Uterus (tissue), 4 donors: ENCODE measurements around the gene COL27A1. TPM values are rescaled to one million over a fixed set of nuclear protein-coding genes. Genes with fewer than 3 reads are reported as not detected.

Source experiments
- DNase-seq, 2 donors: peaks; one replicate each; pipeline ENCODE4 v3.0.0-alpha.2; 2019 to 2020
- H3K27ac ChIP-seq, 2 donors: fragments of 200-600 bp; sonication (generic); 1 replicate in 1 of 2; 2 replicates in 1 of 2; pipeline ENCODE4 v1.5.1; 2016 to 2018
- H3K27me3 ChIP-seq, 2 donors: fragments of 200-600 bp; sonication (generic); one replicate each; pipeline ENCODE4 v1.5.1; 2018 to 2019; ENCODE audit warnings: control low read depth in 1 of 2
- H3K36me3 ChIP-seq, 2 donors: fragments of 200-600 bp; sonication (generic); one replicate each; pipeline ENCODE4 v1.5.1; 2019; ENCODE audit warnings: control low read depth in 1 of 2
- H3K4me1 ChIP-seq, 2 donors: fragments of 200-600 bp; sonication (generic); one replicate each; pipeline ENCODE4 v1.5.1; 2018 to 2019; ENCODE audit warnings: control low read depth in 1 of 2
- H3K4me3 ChIP-seq, 2 donors: fragments of 200-600 bp; sonication (generic); 1 replicate in 1 of 2; 2 replicates in 1 of 2; pipeline ENCODE4 v1.5.1; 2018 to 2019; ENCODE audit warnings: mild to moderate bottlenecking in 1 of 2
- H3K9me3 ChIP-seq, 2 donors: fragments of 200-600 bp; sonication (generic); one replicate each; pipeline ENCODE4 v1.5.1; 2019; ENCODE audit warnings: control low read depth in 1 of 2
- POLR2A ChIP-seq, 2 donors: fragments of 450-650 bp; IDR thresholded peaks; one replicate each; pipeline ENCODE4 v1.6.1; 2016; ENCODE audit warnings: antibody characterized with exemption in 2 of 2, mild to moderate bottlenecking in 1 of 2, moderate library complexity in 1 of 2
- intact Hi-C: fragments of 100-400 bp; cut with DNase I; formaldehyde crosslinking; loops from one replicate; pipeline ENCODE4 v1.15.1; 2023; ENCODE audit warnings: low total_unique reads
- total RNA-seq, 4 donors: library from RNA; depleted of rRNA in 3 of 4; stranded (reverse); fragments of >200 nt in 3 of 4; gene quantifications; one replicate each; pipeline versions ENCODE4 v1.1.0 to v1.2.4, GENCODE V29; 2014 to 2023
- TF ChIP-seq, protein P1 (sequence below), 4 experiments: fragments of 200-600 bp in 2 of 4; fragments of 450-650 bp in 2 of 4; sonication (generic) in 2 of 4; IDR thresholded peaks; one replicate each; pipeline ENCODE4 v1.5.1; 2016 to 2019; ENCODE audit warnings: antibody characterized with exemption in 4 of 4, mild to moderate bottlenecking in 2 of 4, moderate library complexity in 1 of 4
- donor health status: DM: yes; HTN: yes; CAD: no.

The COL27A1 gene
- total RNA-seq, 4 donors from 2014 or later, result 7.9 to 52.9 (median 43.3) TPM

DNA sequence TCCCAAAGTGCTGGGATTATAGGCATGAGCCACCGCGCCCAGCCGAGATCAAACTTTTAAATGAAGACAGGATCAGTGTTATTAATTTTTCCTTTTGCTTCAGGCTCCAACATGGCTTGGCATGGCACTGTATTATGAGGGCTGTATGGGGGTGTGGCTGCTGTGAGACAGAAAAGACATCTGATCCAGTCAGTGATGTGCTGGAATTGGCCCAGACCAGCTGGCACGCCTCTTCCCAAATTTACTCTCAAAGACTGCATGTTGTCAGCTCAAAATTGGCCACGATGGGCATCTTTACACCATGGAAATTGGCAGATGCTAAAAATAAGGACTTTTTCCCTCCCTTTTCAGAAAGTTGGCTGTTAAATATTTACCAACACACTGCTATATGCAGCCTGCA, 12.1 kb upstream of the COL27A1 start:
- no peak for DNase-seq
- TF ChIP-seq POLR2A (IDR thresholded peaks at IDR 0.05), result no peak
- TF ChIP-seq, protein P1, sequence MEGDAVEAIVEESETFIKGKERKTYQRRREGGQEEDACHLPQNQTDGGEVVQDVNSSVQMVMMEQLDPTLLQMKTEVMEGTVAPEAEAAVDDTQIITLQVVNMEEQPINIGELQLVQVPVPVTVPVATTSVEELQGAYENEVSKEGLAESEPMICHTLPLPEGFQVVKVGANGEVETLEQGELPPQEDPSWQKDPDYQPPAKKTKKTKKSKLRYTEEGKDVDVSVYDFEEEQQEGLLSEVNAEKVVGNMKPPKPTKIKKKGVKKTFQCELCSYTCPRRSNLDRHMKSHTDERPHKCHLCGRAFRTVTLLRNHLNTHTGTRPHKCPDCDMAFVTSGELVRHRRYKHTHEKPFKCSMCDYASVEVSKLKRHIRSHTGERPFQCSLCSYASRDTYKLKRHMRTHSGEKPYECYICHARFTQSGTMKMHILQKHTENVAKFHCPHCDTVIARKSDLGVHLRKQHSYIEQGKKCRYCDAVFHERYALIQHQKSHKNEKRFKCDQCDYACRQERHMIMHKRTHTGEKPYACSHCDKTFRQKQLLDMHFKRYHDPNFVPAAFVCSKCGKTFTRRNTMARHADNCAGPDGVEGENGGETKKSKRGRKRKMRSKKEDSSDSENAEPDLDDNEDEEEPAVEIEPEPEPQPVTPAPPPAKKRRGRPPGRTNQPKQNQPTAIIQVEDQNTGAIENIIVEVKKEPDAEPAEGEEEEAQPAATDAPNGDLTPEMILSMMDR (IDR thresholded peaks at IDR 0.05), result no peak
- Histone ChIP-seq H3K27me3 (no peaks in the 10 kb centered on the region), H3K36me3 (no peaks in the 10 kb centered on the region), H3K4me3 (no peak overlapping the region), H3K9me3 (no peaks in the 10 kb centered on the region), H3K27ac (no peak overlapping the region), H3K4me1 (peaks cover 0 to 9% of the 10 kb centered on the region in 2 donors)
- intact Hi-C loops, result no loop called here

DNA sequence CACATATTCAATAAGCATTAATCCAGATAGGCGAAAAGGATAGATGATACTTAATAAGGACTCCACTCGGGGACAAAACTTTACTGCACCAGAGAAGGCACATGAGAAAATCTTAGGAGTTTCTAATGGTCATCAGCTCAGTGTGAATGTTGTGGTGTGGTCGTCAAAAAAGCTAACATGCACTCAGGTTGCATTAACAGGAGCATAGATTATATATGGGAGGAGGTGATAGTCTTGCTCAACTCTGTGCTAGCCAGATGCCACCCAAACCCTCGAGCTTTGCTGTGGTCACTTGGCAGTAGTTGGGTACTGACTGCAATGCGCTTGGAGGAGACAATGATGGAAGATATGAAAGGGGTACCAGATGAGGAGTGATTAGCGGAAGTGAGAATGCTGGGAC, 8.6 kb upstream of the COL27A1 start:
- Histone ChIP-seq H3K4me3 (no peak overlapping the region), H3K4me1 (no peaks in the 10 kb centered on the region), H3K27ac (no peak overlapping the region), H3K36me3 (no peaks in the 10 kb centered on the region), H3K9me3 (no peaks in the 10 kb centered on the region), H3K27me3 (no peaks in the 10 kb centered on the region)
- no peak for DNase-seq
- no peak for TF ChIP-seq POLR2A (IDR thresholded peaks at IDR 0.05)
- TF ChIP-seq, protein P1 (IDR thresholded peaks at IDR 0.05), result no peak
- intact Hi-C loops, result loop anchor here (5.0 kb wide), 1 partner anchor 1914 kb away; no protein-coding TSS in a partner anchor

GRCh38 chr9:114149181-114149580, 6.2 kb upstream of the COL27A1 start:
- Histone ChIP-seq H3K9me3 (no peaks in the 10 kb centered on the region), H3K4me3 (no peak overlapping the region), H3K36me3 (no peaks in the 10 kb centered on the region), H3K27me3 (no peaks in the 10 kb centered on the region), H3K4me1 (peaks cover 0 to 8% of the 10 kb centered on the region in 2 donors), H3K27ac (no peak overlapping the region)
- DNase-seq, result no peak
- TF ChIP-seq, protein P1 (IDR thresholded peaks at IDR 0.05), result no peak
- no peak for TF ChIP-seq POLR2A (IDR thresholded peaks at IDR 0.05)
- intact Hi-C loops, result loop anchor here (5.0 kb wide), 1 partner anchor 1917 kb away; no protein-coding TSS in a partner anchor

GRCh38 chr9:114149765-114150340, 5.5 kb upstream of the COL27A1 start:
- Histone ChIP-seq H3K36me3 (no peaks in the 10 kb centered on the region), H3K9me3 (no peaks in the 10 kb centered on the region), H3K4me1 (peaks cover 0 to 15% of the 10 kb centered on the region in 2 donors), H3K27me3 (no peaks in the 10 kb centered on the region), H3K4me3 (no peak overlapping the region), H3K27ac (no peak overlapping the region)
- no peak for DNase-seq
- intact Hi-C loops, result loop anchor here (5.0 kb wide), 1 partner anchor 1918 kb away; no protein-coding TSS in a partner anchor
- TF ChIP-seq, protein P1 (IDR thresholded peaks at IDR 0.05), result no peak

- Histone ChIP-seq H3K4me1 (peaks cover 0 to 17% of the 10 kb centered on the region in 2 donors), H3K27ac (no peak overlapping the region), H3K9me3 (no peaks in the 10 kb centered on the region), H3K4me3 (no peak overlapping the region), H3K36me3 (no peaks in the 10 kb centered on the region), H3K27me3 (no peaks in the 10 kb centered on the region)
- no peak for DNase-seq
- TF ChIP-seq, protein P1 (IDR thresholded peaks at IDR 0.05), result no peak
- TF ChIP-seq POLR2A (IDR thresholded peaks at IDR 0.05), result no peak
- intact Hi-C loops, result no loop called here
Observed at GRCh38 chr9:114150608-114151007, 4.7 kb upstream of the COL27A1 start.
